Endothelial cell of umbilical vein (primary cell): ENCODE results near the gene BOLL. TPM values are rescaled to one million over a fixed set of nuclear protein-coding genes. Genes with fewer than 3 reads are reported as not detected.

Experiments
- BruUV-seq: library from RNA; stranded (reverse); fragments of 400-500 nt; replicated peaks from 2 replicates; lab custom pipeline; 2021; lab: Mats Ljungman, UMichigan
- CTCF ChIA-PET: fragments of 300-600, 350-600 bp; sonication (Branson Sonifier 250); formaldehyde crosslinking; loops from one replicate; lab custom pipeline; 2021; ENCODE audit warnings: antibody characterized with exemption, inconsistent platforms; lab: Charles Lee
- POLR2A ChIA-PET: fragments of 300-600, 350-600 bp; sonication (Branson Sonifier 250); formaldehyde crosslinking; loops from one replicate; lab custom pipeline; 2021; ENCODE audit warnings: antibody characterized with exemption, inconsistent platforms; lab: Charles Lee
- DNase-seq: peaks from one replicate; pipeline ENCODE4 v3.0.0-alpha.2; 2011; ENCODE audit warnings: low read depth, low spot score
- FAIRE-seq: peaks from 2 replicates; lab custom pipeline; 2011; peaks lifted over from hg19 to GRCh38; lab: Jason Lieb, UNC
- H2AFZ ChIP-seq: 2 replicates; pipeline ENCODE4 v1.6.0; 2012; ENCODE audit warnings: low read depth, low read length, control low read depth, inconsistent platforms
- H3K27ac ChIP-seq: 2 replicates; pipeline ENCODE4 v1.5.1; 2011; ENCODE audit warnings: low read depth, mild to moderate bottlenecking, control low read depth, low read length, moderate library complexity; ENCODE audit not compliant: insufficient read depth
- H3K27me3 ChIP-seq, 2 experiments: 2 replicates each; pipeline versions ENCODE4 v1.6.0 to v1.6.1; 2011; ENCODE audit warnings: low read length in 2 of 2, mixed read lengths in 1 of 2; ENCODE audit not compliant: control insufficient read depth in 2 of 2, insufficient read depth in 2 of 2
- H3K36me3 ChIP-seq, 2 experiments: 2 replicates in 1 of 2; 3 replicates in 1 of 2; pipeline ENCODE4 v1.5.1; 2011; ENCODE audit warnings: low read length in 2 of 2, mild to moderate bottlenecking in 1 of 2, moderate library complexity in 1 of 2; ENCODE audit not compliant: control insufficient read depth in 2 of 2, insufficient read depth in 2 of 2; ENCODE audit errors: extremely low read depth in 1 of 2
- H3K4me1 ChIP-seq: 3 replicates; pipeline ENCODE4 v1.5.1; 2011; ENCODE audit warnings: mild to moderate bottlenecking, low read length; ENCODE audit not compliant: control insufficient read depth, insufficient read depth; ENCODE audit errors: extremely low read depth
- H3K4me2 ChIP-seq: 2 replicates; pipeline ENCODE4 v1.6.1; 2011; ENCODE audit warnings: low read length, control low read depth, mixed read lengths; ENCODE audit not compliant: insufficient read depth
- H3K4me3 ChIP-seq, 3 experiments: fragments of 200-600 bp in 1 of 3; sonication (generic), shearing (Covaris generic) in 1 of 3; replicated peaks in 1 of 3; 2 replicates each; pipeline ENCODE4 v1.5.1; 2011 to 2016; ENCODE audit warnings: control low read depth in 3 of 3, low read length in 3 of 3, mild to moderate bottlenecking in 2 of 3, inconsistent platforms in 1 of 3, low read depth in 1 of 3, moderate library complexity in 1 of 3; ENCODE audit not compliant: insufficient read depth in 1 of 3
- H3K79me2 ChIP-seq: 2 replicates; pipeline ENCODE4 v1.6.0; 2012; ENCODE audit warnings: low read length, inconsistent platforms; ENCODE audit not compliant: control insufficient read depth, insufficient read depth
- H3K9ac ChIP-seq: replicated peaks from 2 replicates; pipeline ENCODE3; 2011; ENCODE audit warnings: low read length, control low read depth; ENCODE audit not compliant: insufficient read depth; ENCODE audit errors: extremely low read depth
- H3K9me1 ChIP-seq: replicated peaks from 3 replicates; pipeline ENCODE4 v1.6.0; 2011; ENCODE audit warnings: mild to moderate bottlenecking, low read length; ENCODE audit not compliant: control insufficient read depth, insufficient read depth; ENCODE audit errors: extremely low read depth
- H3K9me3 ChIP-seq: replicated peaks from 2 replicates; pipeline ENCODE4 v1.5.1; 2012; ENCODE audit warnings: low read length, inconsistent platforms; ENCODE audit not compliant: control insufficient read depth, insufficient read depth
- H4K20me1 ChIP-seq: replicated peaks from 2 replicates; pipeline ENCODE3; 2011; ENCODE audit warnings: mild to moderate bottlenecking, low read length; ENCODE audit not compliant: control insufficient read depth, insufficient read depth; ENCODE audit errors: extremely low read depth
- EZH2 ChIP-seq: IDR thresholded peaks from 2 replicates; pipeline ENCODE4 v1.6.1; 2012; ENCODE audit warnings: borderline replicate concordance, low read depth, mild to moderate bottlenecking, moderate library complexity, low read length, inconsistent platforms; ENCODE audit not compliant: severe bottlenecking
- FOS ChIP-seq: IDR thresholded peaks from 2 replicates; pipeline ENCODE4 v1.6.1; 2011; ENCODE audit warnings: mild to moderate bottlenecking, low read length, moderate library complexity, borderline replicate concordance; ENCODE audit not compliant: insufficient read depth
- GATA2 ChIP-seq: IDR thresholded peaks from 2 replicates; pipeline ENCODE4 v1.7.0; 2011; ENCODE audit warnings: low read depth, mild to moderate bottlenecking, moderate library complexity, mixed read lengths, low read length; ENCODE audit not compliant: insufficient read length, insufficient read depth
- JUN ChIP-seq: IDR thresholded peaks from 2 replicates; pipeline ENCODE4 v1.6.1; 2011; ENCODE audit warnings: borderline replicate concordance, low read depth; ENCODE audit not compliant: insufficient read length, insufficient read depth
- MYC ChIP-seq: IDR thresholded peaks from one replicate; pipeline ENCODE4 v1.6.1; 2011; ENCODE audit warnings: mild to moderate bottlenecking, low read depth, low read length
- POLR2A ChIP-seq: IDR thresholded peaks from 2 replicates; pipeline ENCODE4 v1.6.1; 2012; ENCODE audit warnings: low read depth, mild to moderate bottlenecking, control low read depth, low read length
- POLR2AphosphoS5 ChIP-seq: IDR thresholded peaks from 2 replicates; pipeline ENCODE4 v1.6.1; 2012; ENCODE audit warnings: low read depth, mild to moderate bottlenecking, control low read depth, low read length, moderate library complexity; ENCODE audit not compliant: insufficient read depth
- dilution Hi-C: fragments of 300-500 bp; cut with MboI; formaldehyde crosslinking; loops from one replicate; pipeline ENCODE4 v1.15.0; 2019; ENCODE audit warnings: low sequenced_read_pairs; ENCODE audit not compliant: extremely low pct_ligation_motif_present
- intact Hi-C: fragments of 100-400 bp; cut with micrococcal nuclease; formaldehyde crosslinking; loops from one replicate; pipeline ENCODE4 v1.10.0; 2022
- polyA plus RNA-seq, 4 experiments: library from polyadenylated mRNA; depleted of rRNA in 3 of 4; stranded (reverse) in 3 of 4; unstranded in 1 of 4; fragments of >200 nt; gene quantifications; 2 replicates each; pipeline versions ENCODE4 v1.2.1 to v1.2.3, GENCODE V29; 2011 to 2012; ENCODE audit warnings: missing spikeins in 1 of 4
- total RNA-seq: library from RNA; stranded (reverse); gene quantifications from 2 replicates; pipeline ENCODE4 v1.2.3, GENCODE V29; 2021
- TF ChIP-seq, protein P1 (sequence below): IDR thresholded peaks from 2 replicates; pipeline ENCODE4 v1.6.1; 2011; ENCODE audit not compliant: insufficient read depth, insufficient read length
- TF ChIP-seq, protein P2 (sequence below), 2 donors: IDR thresholded peaks; 1 replicate in 1 of 2; 2 replicates in 1 of 2; pipeline ENCODE4 v1.5.1; 2011; ENCODE audit warnings: low read length in 2 of 2, mild to moderate bottlenecking in 2 of 2, moderate library complexity in 2 of 2, control low read depth in 1 of 2, inconsistent platforms in 1 of 2, low read depth in 1 of 2; ENCODE audit not compliant: insufficient read depth in 1 of 2; ENCODE audit errors: extremely low read depth in 1 of 2

The BOLL gene
- total and polyA plus RNA-seq, 2 donors (not counting 3 experiments of a cell fraction or from before 2014, with no cell fraction given), result not detected

DNA sequence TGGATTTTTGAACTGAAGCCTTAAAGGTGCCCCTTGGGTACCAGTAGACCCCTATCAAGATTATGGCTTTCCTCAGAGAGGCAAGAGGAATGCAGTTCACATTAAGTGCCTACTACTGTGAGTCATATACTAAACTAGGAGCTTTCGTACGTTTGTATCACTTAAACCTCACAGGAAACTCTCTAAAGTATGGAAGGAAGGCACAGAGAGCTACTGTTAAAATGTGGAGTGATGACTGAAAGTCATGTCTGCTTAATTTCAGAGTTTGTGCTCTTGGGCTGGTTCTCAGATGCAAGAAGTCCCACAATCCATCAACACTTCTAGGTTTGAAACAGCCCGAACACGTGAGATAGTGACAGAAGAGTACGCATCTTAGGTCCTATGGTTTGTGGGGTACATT, 23.9 kb upstream of the BOLL start:
- Histone ChIP-seq H3K4me1 (peaks cover 10% of the 10 kb centered on the region), H2AFZ (no peak overlapping the region), H3K36me3 (no peaks in the 10 kb centered on the region), H4K20me1 (no peaks in the 10 kb centered on the region), H3K4me2 (no peak overlapping the region), H3K9me1 (no peaks in the 10 kb centered on the region), H3K27me3 (no peaks in the 10 kb centered on the region), H3K4me3 (no peak overlapping the region), H3K9me3 (no peaks in the 10 kb centered on the region), H3K79me2 (no peaks in the 10 kb centered on the region), H3K27ac (no peak overlapping the region), H3K9ac (no peak overlapping the region)
- intact Hi-C loops, result loop anchor here (10.0 kb wide), 1 partner anchor 1656 kb away; no protein-coding TSS in a partner anchor
- ChIA-PET POLR2A (no interaction called here), CTCF (interaction anchor here (1.4 to 6.5 kb wide), 5 partner anchors 11 to 488 kb away, joined by 5 to 88 read pairs (median 12); no protein-coding TSS in a partner anchor)
- DNase-seq (no peak), FAIRE-seq (no peak)
- TF ChIP-seq POLR2AphosphoS5 (no peak), POLR2A (no peak), MYC (no peak), FOS (no peak), JUN (no peak), GATA2 (no peak), EZH2 (no peak)
- TF ChIP-seq, protein P1, sequence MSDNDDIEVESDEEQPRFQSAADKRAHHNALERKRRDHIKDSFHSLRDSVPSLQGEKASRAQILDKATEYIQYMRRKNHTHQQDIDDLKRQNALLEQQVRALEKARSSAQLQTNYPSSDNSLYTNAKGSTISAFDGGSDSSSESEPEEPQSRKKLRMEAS, result no peak
- TF ChIP-seq, protein P2, sequence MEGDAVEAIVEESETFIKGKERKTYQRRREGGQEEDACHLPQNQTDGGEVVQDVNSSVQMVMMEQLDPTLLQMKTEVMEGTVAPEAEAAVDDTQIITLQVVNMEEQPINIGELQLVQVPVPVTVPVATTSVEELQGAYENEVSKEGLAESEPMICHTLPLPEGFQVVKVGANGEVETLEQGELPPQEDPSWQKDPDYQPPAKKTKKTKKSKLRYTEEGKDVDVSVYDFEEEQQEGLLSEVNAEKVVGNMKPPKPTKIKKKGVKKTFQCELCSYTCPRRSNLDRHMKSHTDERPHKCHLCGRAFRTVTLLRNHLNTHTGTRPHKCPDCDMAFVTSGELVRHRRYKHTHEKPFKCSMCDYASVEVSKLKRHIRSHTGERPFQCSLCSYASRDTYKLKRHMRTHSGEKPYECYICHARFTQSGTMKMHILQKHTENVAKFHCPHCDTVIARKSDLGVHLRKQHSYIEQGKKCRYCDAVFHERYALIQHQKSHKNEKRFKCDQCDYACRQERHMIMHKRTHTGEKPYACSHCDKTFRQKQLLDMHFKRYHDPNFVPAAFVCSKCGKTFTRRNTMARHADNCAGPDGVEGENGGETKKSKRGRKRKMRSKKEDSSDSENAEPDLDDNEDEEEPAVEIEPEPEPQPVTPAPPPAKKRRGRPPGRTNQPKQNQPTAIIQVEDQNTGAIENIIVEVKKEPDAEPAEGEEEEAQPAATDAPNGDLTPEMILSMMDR (IDR thresholded peaks at IDR 0.05; ENCODE audit: extremely low read depth in 1 of 2, insufficient read depth in 1 of 2, low read depth in 1 of 2, low read length in 2 of 2), result no peak
- dilution Hi-C loops, result no loop called here
- BruUV-seq, result no TSS peak
